ENCODE measurements around the gene PTPN13. TPM values are rescaled to one million over a fixed set of nuclear protein-coding genes. Genes with fewer than 3 reads are reported as not detected.
A peak's percentile ranks its signal among the peaks of the same experiment; 100 is the strongest.

PTPN13 gene
- total RNA-seq = 0.37 and 2.2 TPM in 2 replicates

GRCh38 chr4:86593688-86594558, at the start of gene PTPN13:
Gene PTPN13, plus strand, starts transcription at chr4:86594315. Its CDS starts 40,942 bp downstream, at chr4:86635257.
- DNase-seq = peak; percentile 56

GRCh38 chr4:86547140-86547539, 47.0 kb upstream of the PTPN13 start:
- DNase-seq = no peak

- no peak for DNase-seq
These were observed 44.8 kb upstream of the PTPN13 start for GRCh38 chr4:86549163-86549788.

GRCh38 chr4:86551387-86551786, 42.7 kb upstream of the PTPN13 start:
- DNase-seq = no peak

GRCh38 chr4:86554646-86555045, 39.5 kb upstream of the PTPN13 start:
- no peak for DNase-seq

DNA sequence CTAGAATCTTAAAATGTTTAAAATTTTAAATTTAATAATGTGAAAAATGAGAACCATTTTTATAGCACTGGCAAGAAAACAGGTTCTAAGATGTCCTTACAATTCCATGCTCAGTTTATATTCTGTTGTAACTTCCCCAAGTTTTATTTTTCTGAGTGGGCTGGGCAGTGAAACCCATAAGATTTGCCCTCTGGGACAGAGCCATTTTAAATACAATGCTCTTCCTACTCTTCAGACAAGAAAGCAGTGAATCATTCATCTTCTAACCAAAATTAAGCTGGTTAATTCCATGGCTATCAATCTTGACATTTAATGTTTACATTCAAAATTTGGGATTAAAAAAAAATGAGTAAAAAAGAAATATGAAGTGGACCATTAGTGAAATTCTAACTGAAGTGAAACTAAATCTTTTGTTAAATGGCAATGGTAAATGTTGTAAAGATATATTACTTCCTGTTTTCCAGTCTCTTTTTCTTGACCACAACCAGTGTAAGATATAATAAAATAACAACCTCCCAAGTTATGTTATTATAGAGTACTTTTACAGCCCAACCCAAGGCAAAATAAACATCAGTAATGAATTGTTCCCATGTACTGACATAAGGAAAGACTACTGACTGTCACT, 37.2 kb upstream of the PTPN13 start:
- DNase-seq = no peak

DNA sequence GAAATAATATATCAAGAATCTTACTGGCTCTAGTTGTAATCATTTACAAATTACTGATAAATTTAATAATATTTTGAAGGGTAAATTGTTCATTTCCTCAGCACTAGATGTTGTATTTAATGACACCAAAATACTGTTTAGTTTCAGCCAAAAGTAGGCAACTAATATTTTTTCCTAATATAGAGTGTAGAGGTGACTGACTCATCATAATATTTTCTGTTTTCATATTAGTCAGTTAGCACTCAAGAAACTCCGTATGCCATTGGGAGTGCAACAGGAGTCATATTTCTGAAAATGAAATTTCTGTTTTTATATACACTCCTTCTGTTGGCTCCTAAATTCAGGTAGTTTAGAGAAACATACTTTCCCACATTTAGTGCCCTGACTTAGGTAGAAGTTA, 36.6 kb upstream of the PTPN13 start:
- no peak for DNase-seq

DNA sequence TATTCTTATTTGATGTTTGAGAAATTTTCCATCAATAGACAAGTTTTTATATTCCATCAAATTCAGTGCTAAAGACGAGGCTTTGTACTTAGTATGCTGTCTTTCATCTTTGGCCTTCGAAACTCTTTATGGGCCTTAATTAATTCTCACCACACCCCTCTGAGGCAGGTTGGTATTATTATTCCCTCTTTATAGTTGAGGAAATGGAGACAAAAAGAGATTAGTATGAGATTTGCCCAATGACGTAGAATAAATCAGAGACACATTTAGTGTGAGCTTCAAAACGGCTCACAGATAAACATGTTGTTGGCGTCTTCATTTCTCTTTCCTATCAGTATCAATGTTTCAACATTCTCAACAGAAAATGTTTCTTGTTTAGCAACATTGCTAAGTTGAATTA, 35.9 kb upstream of the PTPN13 start:
- DNase-seq = no peak

DNA sequence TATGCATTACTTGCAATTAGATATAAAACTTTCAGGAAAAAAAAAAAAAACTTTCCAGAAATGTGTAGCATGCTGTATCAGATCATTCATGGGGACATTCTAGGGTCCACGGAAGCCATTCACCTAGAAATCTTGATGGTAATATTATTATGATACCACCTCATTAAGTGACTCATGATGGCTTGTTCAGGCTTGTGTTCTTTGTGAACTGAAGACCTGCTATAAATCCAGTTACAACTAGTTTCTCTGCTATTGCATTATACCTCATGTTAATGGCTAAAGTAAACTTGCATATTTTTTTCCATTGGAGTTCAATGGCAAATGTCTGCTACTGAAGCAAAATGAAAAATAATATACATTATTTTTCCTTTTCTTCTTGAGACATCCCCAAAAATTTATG, 35.3 kb upstream of the PTPN13 start:
- no peak for DNase-seq

DNA sequence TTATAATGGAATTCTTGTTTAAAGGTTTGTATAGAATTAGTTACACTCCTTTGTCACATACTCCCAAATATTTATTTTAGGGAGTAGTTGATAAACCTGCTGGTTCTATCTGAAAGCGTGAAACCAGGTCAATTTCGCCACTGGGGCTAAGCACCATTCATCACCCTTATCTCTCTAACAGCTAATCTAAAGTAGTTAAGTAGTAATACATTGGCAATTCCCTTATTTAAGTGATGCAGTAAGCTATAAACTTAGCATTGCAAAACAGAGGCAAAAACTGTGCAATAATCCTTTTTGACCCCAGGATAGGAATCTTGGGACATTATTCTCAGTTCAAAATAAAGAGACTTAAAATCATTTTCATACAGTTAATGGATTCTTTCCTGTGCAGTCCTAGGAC, 33.7 kb upstream of the PTPN13 start:
- no peak for DNase-seq

GRCh38 chr4:86561256-86561655, 32.9 kb upstream of the PTPN13 start:
- no peak for DNase-seq

- no peak for DNase-seq
These were observed 30.7 kb upstream of the PTPN13 start for GRCh38 chr4:86563416-86563815.

DNA sequence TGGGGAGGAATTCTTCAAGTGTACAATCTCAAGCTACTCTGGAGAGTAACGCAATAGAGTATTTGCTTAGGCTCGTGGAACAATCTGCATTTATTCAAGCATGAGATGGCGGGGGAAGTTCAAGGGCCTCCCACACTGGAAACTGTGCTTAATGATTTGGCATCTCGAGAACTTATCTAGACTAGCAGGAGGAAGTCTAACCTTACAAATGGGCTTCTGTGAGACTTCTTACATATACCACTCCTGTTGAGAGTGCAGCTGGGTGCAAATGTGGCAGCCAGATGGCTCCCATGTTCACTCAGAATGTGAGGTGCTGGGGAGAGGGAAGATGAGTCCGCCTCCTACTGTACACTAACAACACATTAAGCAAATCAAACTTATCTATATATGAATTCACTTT, 29.3 kb upstream of the PTPN13 start:
- DNase-seq = no peak

DNA sequence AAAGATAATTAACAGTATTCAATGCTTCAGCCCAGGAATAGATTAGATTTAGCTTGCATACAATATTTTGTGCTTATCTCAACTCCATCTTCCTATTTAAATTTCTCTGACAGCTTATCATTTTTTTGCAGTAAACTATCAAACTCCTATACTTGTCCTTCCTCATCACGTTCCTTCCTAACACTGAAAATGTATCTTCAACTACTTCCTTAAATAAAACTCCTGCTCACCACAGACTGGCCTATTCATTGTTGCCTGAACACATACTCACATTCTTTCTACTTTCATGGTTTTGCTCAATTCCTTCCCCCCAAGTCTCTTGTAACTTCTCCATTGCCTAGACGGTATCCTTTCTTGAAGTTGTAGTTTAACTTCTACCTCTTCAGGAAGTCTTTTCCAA, 28.5 kb upstream of the PTPN13 start:
- no peak for DNase-seq

DNA sequence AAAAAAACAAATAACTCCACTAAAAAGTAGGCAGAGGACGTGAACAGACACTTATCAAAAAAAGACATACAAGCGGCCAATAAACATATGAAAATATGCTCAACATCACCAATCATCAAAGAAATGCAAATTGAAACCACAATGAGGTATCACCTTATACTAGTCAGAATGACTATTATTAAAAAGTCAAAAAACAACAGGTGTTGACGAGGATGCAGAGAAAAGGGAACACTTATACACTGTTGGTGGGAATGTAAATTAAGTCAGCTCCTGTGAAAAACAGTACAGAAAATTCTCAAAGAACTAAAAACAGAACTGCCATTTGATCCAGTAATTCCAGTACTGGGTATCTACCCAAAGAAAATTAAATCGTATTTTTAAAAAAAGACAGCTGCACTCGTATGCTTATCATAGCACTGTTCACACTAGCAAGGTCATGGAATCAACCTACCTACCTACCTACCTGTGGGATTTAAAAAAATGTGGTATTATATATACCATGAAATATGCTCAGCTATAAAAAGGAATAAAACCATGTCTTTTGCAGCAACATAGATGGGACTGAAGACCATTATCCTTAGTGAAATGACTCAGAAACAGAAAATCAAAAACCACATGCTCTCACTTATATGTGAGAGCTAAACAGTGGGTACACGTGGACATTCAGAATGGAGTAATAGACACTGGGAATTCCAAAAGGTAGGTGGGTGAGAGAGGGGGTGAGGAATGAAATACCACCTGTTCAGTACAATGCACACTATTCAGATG, 24.8 kb upstream of the PTPN13 start:
- no peak for DNase-seq

DNA sequence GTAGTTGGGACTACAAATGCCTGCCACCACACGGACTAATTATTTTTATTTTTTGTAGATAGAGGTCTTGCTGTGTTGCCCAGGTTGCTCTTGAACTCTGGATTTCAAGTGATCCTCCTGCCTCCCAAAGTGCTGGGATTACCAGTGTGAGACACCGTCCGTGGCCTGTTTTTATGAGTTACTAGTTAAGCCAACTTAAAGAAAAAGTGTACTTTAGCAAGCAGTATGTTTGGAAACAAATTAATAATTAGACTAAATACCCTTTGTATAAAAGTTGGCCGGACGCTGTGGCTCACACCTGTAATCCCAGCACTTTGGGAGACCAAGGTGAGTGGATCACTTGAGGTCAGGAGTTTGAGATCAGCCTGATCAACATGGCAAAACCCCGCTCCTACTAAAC, 14.2 kb upstream of the PTPN13 start:
- no peak for DNase-seq

GRCh38 chr4:86582410-86582809, 11.7 kb upstream of the PTPN13 start:
- DNase-seq = no peak

- no peak for DNase-seq
These were observed 7.9 kb upstream of the PTPN13 start for GRCh38 chr4:86586160-86586572.

- DNase-seq = no peak
These were observed 7.3 kb upstream of the PTPN13 start for GRCh38 chr4:86586626-86587380.

GRCh38 chr4:86587381-86588140, 6.6 kb upstream of the PTPN13 start:
- no peak for DNase-seq

- no peak for DNase-seq
These were observed 1.4 kb upstream of the PTPN13 start for GRCh38 chr4:86592553-86593249.
